GM06990 (cell line): ENCODE measurements around the gene PRM2.

ENCODE experiments used
- DNase-seq: peaks from one replicate; pipeline ENCODE4 v3.0.0-alpha.2; 2011; ENCODE audit not compliant: insufficient read length; ENCODE audit errors: extremely low read depth
- H3K27me3 ChIP-seq: replicated peaks from 2 replicates; pipeline ENCODE4 v1.6.0; 2011; ENCODE audit warnings: low read length; ENCODE audit not compliant: control insufficient read depth, insufficient read depth
- H3K36me3 ChIP-seq: 2 replicates; pipeline ENCODE4 v1.5.1; 2011; ENCODE audit warnings: low read length; ENCODE audit not compliant: control insufficient read depth, insufficient read depth
- H3K4me3 ChIP-seq: replicated peaks from 2 replicates; pipeline ENCODE4 v1.5.1; 2011; ENCODE audit warnings: low read depth, mild to moderate bottlenecking, control low read depth, low read length
- TF ChIP-seq, protein P1 (sequence below): IDR thresholded peaks from 2 replicates; pipeline ENCODE4 v1.5.1; 2011; ENCODE audit warnings: low read length, control low read depth, mild to moderate bottlenecking, inconsistent platforms; ENCODE audit not compliant: insufficient read depth, poor library complexity, severe bottlenecking

The PRM2 gene

DNA sequence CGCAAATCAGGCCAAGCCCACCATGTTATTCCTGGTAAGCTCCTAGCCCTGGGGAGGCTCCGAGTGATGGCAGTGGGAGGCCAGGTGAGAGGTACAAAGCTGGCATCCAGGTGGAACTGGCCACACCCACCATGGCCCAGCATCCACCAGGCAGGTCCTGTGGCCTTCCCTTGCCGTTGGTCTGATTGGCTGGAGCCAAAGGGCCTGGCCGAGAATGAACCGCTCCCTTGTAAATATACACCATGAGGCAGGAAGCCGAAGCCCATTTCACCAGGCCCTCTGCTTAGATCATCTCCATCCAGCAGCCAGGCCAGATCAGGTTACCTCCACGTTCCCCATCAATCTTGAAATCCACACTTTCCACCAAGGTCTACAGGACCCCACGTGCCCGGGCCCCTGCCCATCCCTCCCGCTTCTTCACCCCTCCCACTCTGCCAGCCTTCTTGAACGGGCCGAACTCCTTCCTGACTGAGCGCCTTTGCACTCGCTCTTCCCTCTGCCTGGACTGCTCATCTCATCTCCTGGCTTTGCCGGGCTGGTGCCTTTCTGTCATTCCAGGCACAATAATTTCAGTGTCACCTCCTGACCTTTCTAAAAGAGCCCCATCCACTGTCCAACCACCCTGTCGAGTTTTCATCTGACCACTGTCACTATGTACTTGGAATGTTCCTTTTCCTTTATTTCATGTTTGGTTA is 26.0 kb downstream of the PRM2 start:
- no peak for DNase-seq
- peaks cover 14% of the 10 kb centered on the region for H3K36me3 ChIP-seq
- TF ChIP-seq, protein P1, sequence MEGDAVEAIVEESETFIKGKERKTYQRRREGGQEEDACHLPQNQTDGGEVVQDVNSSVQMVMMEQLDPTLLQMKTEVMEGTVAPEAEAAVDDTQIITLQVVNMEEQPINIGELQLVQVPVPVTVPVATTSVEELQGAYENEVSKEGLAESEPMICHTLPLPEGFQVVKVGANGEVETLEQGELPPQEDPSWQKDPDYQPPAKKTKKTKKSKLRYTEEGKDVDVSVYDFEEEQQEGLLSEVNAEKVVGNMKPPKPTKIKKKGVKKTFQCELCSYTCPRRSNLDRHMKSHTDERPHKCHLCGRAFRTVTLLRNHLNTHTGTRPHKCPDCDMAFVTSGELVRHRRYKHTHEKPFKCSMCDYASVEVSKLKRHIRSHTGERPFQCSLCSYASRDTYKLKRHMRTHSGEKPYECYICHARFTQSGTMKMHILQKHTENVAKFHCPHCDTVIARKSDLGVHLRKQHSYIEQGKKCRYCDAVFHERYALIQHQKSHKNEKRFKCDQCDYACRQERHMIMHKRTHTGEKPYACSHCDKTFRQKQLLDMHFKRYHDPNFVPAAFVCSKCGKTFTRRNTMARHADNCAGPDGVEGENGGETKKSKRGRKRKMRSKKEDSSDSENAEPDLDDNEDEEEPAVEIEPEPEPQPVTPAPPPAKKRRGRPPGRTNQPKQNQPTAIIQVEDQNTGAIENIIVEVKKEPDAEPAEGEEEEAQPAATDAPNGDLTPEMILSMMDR = no peak
- H3K4me3 ChIP-seq = no peak overlapping the region
- no peaks in the 10 kb centered on the region for H3K27me3 ChIP-seq

DNA sequence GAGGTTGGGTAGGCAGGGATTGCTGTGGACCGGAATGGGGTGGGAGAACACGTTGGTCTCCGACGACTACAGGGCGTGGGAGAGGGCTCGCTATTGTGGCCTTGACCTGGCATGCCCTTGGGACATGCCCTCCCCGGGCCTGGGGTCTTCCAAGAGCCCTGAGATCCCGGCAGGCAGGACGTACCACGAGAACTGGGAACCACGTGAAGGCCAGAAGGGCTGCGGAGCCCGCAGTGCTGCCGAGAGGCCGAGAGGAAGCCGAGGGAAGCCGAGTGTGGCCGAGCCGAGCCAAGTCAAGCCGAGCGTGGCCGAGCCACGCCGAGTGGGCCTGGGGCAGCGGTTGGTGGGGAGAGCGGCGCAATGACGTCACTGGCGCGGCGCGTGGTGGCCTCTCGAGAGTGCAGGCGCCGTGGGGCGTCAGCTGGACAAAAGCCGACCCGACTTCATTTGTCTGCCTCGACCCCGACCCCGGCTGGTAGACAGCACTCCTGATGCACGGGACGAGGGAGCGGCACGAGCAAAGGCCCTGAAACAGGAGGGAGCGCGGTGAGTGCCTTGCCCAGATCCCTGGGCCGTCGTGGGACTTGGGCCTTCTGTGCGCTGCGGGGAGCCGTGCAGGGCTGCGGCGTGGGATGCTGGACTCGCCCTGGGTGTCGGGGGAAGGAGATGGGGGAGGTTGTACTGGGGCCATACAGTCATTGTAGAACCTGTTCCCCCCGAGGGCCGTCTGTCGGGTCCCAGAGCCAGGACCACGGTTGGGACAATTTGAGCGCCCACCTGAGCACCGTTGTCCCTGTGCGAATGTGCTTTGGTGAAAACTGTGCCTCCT is 26.8 kb downstream of the PRM2 start:
- TF ChIP-seq, protein P1 = no peak
- Histone ChIP-seq H3K4me3 (no peak overlapping the region), H3K27me3 (no peaks in the 10 kb centered on the region), H3K36me3 (peaks cover 12% of the 10 kb centered on the region)
- no peak for DNase-seq

DNA sequence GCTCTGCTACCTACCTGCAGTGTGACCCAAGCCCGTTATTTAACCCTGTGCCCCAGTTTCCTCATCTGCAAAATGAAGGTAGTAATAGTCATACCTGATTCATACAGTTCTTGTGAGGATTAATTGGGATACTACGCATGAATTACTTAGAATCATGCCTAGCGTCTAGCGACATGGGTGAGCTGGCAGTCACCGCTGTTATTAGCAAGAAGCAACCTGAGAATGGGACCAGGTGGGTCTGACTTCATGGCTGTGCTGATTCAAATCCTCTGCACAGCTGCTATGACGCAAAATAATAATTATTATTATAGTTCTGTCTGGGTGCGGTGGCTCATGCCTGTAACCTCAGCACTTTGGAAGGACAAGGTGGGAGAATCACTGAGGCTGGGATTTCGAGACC is 28.1 kb downstream of the PRM2 start:
- H3K36me3 ChIP-seq = peaks cover 2% of the 10 kb centered on the region; the same call in 1 of the 2 replicates
- TF ChIP-seq, protein P1 = no peak
- H3K27me3 ChIP-seq = no peaks in the 10 kb centered on the region
- H3K4me3 ChIP-seq = no peak overlapping the region
- no peak for DNase-seq

- TF ChIP-seq, protein P1 = no peak
- Histone ChIP-seq H3K27me3 (no peaks in the 10 kb centered on the region), H3K4me3 (no peak overlapping the region), H3K36me3 (no peaks in the 10 kb centered on the region)
- no peak for DNase-seq
These were observed 30.3 kb downstream of the PRM2 start for GRCh38 chr16:11245988-11246387.

GRCh38 chr16:11245222-11245737 is 31.0 kb downstream of the PRM2 start:
- no peak for DNase-seq
- H3K4me3 ChIP-seq = no peak overlapping the region
- H3K27me3 ChIP-seq = no peaks in the 10 kb centered on the region
- no peaks in the 10 kb centered on the region for H3K36me3 ChIP-seq
- TF ChIP-seq, protein P1 = no peak
